Activated CD8-positive, alpha-beta memory T cell treated with anti-CD3 and anti-CD28 coated beads, Interleukin-2, amount 10 ng/mL, durations not matched to agents 7 days and 5 days (primary cell): Measurements from ENCODE around the gene KCNE5. TPM values are rescaled to one million over a fixed set of nuclear protein-coding genes. Genes with fewer than 3 reads are reported as not detected.
"Not testable (repeated sequence)": the region's sequence is repeated elsewhere in the genome, so short reads cannot be mapped to it uniquely, and the experiment has no call there.

Experiments used
- ATAC-seq: fragments of 150-1000 bp; cut with Tn5 transposase; one replicate; pipeline ENCODE4 v1.10.0; 2021; ENCODE audit warnings: moderate library complexity
- CTCF ChIA-PET: fragments of 350-600 bp; sonication (Branson Sonifier 250); formaldehyde crosslinking; loops from one replicate; lab custom pipeline; 2021; ENCODE audit warnings: antibody characterized with exemption; lab: Charles Lee
- DNase-seq: peaks from one replicate; pipeline ENCODE4 v3.0.0-alpha.2; 2020
- H3K27ac Mint-ChIP-seq: one replicate; pipeline ENCODE4 v1.8.0; 2021; ENCODE audit warnings: mild to moderate bottlenecking, mixed read lengths
- H3K27me3 Mint-ChIP-seq: one replicate; pipeline ENCODE4 v1.8.0; 2021; ENCODE audit warnings: mixed read lengths
- H3K36me3 Mint-ChIP-seq: one replicate; pipeline ENCODE4 v1.8.0; 2021; ENCODE audit warnings: mild to moderate bottlenecking, mixed read lengths
- H3K4me1 Mint-ChIP-seq: one replicate; pipeline ENCODE4 v1.8.0; 2021; ENCODE audit warnings: mixed read lengths
- H3K4me3 Mint-ChIP-seq: one replicate; pipeline ENCODE4 v1.8.0; 2021; ENCODE audit warnings: mild to moderate bottlenecking, moderate library complexity, mixed read lengths
- H3K9me3 Mint-ChIP-seq: one replicate; pipeline ENCODE4 v1.8.0; 2022; ENCODE audit warnings: low read depth, mixed read lengths
- total RNA-seq, 2 experiments: library from RNA; stranded (reverse); gene quantifications; one replicate each; pipeline ENCODE4 v1.2.3, GENCODE V29; 2021

Gene KCNE5
- total RNA-seq, 2 experiments from 2014 or later = 0.30 to 0.47 TPM

DNA sequence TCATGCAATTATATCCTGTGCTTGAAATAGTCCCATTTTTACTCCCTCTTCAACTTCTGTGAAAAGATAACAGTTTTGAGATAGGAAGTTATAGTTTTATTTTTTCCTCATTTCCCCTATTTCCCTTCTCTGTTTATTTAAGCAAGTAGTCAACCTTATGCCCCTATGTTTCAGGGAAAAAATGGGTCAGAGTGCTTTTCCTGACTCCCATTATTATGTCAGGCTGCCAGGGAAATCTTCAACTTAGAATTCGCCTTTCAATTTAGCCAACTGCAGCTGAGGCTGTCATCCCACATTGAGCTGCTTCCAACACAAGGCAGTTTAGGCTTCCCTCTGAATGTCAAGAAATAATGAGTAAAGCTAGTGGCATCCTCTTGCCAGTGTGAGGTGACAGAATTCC is 46.1 kb downstream of the KCNE5 start:
- ATAC-seq (no peak), DNase-seq (no peak)
- H3K9me3 Mint-ChIP-seq = no peaks in the 10 kb centered on the region
- peaks cover 1% of the 10 kb centered on the region for H3K36me3 Mint-ChIP-seq
- no peak overlapping the region for H3K27ac Mint-ChIP-seq
- H3K27me3 Mint-ChIP-seq = peaks cover 3% of the 10 kb centered on the region
- H3K4me1 Mint-ChIP-seq = no peaks in the 10 kb centered on the region
- CTCF ChIA-PET = no interaction called here
- no peak overlapping the region for H3K4me3 Mint-ChIP-seq

DNA sequence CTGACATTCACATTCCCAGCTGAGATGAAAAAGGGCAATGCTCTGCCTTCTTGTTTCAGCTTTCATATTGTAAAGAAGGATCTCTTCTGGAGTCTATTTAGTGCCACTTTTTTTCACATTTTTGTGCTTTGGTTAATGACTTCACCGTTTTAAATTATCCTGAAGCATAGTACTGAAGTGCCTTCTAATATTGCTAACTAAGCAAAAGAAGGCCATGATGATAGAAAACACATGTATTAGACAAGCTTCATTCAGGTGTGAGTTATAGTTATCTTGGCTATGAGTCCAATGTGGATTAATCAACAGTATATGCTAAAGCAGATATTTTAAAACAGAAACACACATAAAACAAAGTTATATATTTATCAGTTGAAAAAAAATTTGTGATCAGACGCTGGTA is 47.9 kb downstream of the KCNE5 start:
- Mint-ChIP-seq H3K9me3 (no peaks in the 10 kb centered on the region), H3K4me1 (no peaks in the 10 kb centered on the region), H3K27me3 (peaks cover 3% of the 10 kb centered on the region), H3K27ac (no peak overlapping the region), H3K36me3 (peaks cover 1% of the 10 kb centered on the region), H3K4me3 (no peak overlapping the region)
- no peak for DNase-seq
- ATAC-seq = no peak
- CTCF ChIA-PET = no interaction called here

DNA sequence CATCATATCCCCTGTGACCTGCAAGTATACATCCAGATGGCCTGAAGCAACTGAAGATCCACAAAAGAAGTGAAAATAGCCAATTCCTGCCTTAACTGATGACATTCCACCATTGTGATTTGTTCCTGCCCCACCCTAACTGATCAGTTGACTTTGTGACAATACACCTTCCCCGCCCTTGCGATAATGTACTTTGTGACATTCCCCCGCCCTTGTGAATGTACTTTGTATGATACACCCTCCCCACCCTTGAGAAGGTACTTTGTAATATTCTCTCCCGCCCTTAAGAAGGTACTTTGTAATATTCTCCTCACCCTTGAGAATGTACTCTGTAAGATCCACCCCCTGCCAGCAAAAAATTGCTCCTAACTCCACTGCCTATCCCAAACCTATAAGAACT is 48.9 kb downstream of the KCNE5 start:
- CTCF ChIA-PET, ATAC-seq, H3K27ac Mint-ChIP-seq, H3K4me3 Mint-ChIP-seq, H3K4me1 Mint-ChIP-seq, H3K36me3 Mint-ChIP-seq, H3K27me3 Mint-ChIP-seq, H3K9me3 Mint-ChIP-seq, DNase-seq: not testable (repeated sequence)

Other genes starting within 250 kb of the KCNE5 start
- gene GUCY2F, start 143.1 kb downstream of the KCNE5 start, total RNA-seq = not detected
- 10 to 100 TPM; 10.0 to 12.6 TPM for gene NXT2, start 88.3 kb downstream of the KCNE5 start, total RNA-seq
- 10 to 100 TPM; 68.3 to 95.1 TPM for gene ACSL4, start 108.1 kb upstream of the KCNE5 start, total RNA-seq